HepG2 (cell line): ENCODE results near the gene ARHGAP35. TPM values are rescaled to one million over a fixed set of nuclear protein-coding genes. Genes with fewer than 3 reads are reported as not detected.
A peak's percentile ranks its signal among the peaks of the same experiment; 100 is the strongest.

ENCODE experiments used
- ATF7 ChIP-seq, 2 experiments: fragments of 450-650 bp in 1 of 2; sonication (generic) in 1 of 2; formaldehyde crosslinking in 1 of 2; IDR thresholded peaks; 2 replicates each; pipeline versions ENCODE4 v1.4.0 to v1.6.1; 2016 to 2020; ENCODE audit warnings: antibody characterized with exemption in 1 of 2, mild to moderate bottlenecking in 1 of 2, missing genetic modification reagents in 1 of 2
- GABPA ChIP-seq, 2 experiments: IDR thresholded peaks; 2 replicates each; pipeline ENCODE4 v1.6.1; 2011 to 2016; ENCODE audit warnings: low read depth in 2 of 2, low read length in 1 of 2, missing biosample characterization in 1 of 2, missing genetic modification characterization in 1 of 2
- GATAD1 ChIP-seq: IDR thresholded peaks from 2 replicates; pipeline ENCODE4 v1.6.1; 2016; ENCODE audit warnings: missing genetic modification reagents, missing compliant biosample characterization
- IKZF4 ChIP-seq: sonication (generic); formaldehyde crosslinking; IDR thresholded peaks from 2 replicates; pipeline ENCODE4 v1.5.1; 2020; ENCODE audit warnings: borderline replicate concordance, mild to moderate bottlenecking, low read depth, missing genetic modification reagents; ENCODE audit errors: not compliant biosample characterization
- KDM2A ChIP-seq: sonication (generic); formaldehyde crosslinking; IDR thresholded peaks from 2 replicates; pipeline ENCODE4 v1.4.0; 2020; ENCODE audit warnings: low read depth, missing genetic modification reagents, borderline replicate concordance
- KDM5A ChIP-seq: fragments of 200-600 bp; sonication (generic); IDR thresholded peaks from 2 replicates; pipeline ENCODE4 v1.7.0; 2018; ENCODE audit warnings: antibody characterized with exemption, mild to moderate bottlenecking, low read length, borderline replicate concordance
- MBNL3 ChIP-seq: fragments of 250-450 bp; sonication (Bioruptor Pico); conservative IDR thresholded peaks from 2 replicates; pipeline ENCODE4 v1.8.0; 2022; ENCODE audit warnings: mild to moderate bottlenecking, inconsistent platforms
- POLR2G ChIP-seq: fragments of 200-400 bp; formaldehyde crosslinking; IDR thresholded peaks from 2 replicates; pipeline ENCODE4 v1.6.1; 2018; ENCODE audit warnings: mild to moderate bottlenecking, low read depth, low read length, moderate library complexity
- SIX4 ChIP-seq: sonication (generic); formaldehyde crosslinking; IDR thresholded peaks from 2 replicates; pipeline ENCODE4 v1.4.0; 2020; ENCODE audit warnings: missing genetic modification reagents
- SRSF9 ChIP-seq: fragments of 200-400 bp; formaldehyde crosslinking; IDR thresholded peaks from 2 replicates; pipeline ENCODE4 v1.6.1; 2018; ENCODE audit warnings: borderline replicate concordance, mild to moderate bottlenecking, low read depth, low read length; ENCODE audit not compliant: insufficient read depth, poor library complexity, severe bottlenecking
- ZNF17 ChIP-seq: sonication (generic); formaldehyde crosslinking; IDR thresholded peaks from 2 replicates; pipeline ENCODE4 v1.5.0; 2020; ENCODE audit warnings: mild to moderate bottlenecking, missing genetic modification reagents
- ZNF232 ChIP-seq: sonication (generic); formaldehyde crosslinking; IDR thresholded peaks from 2 replicates; pipeline ENCODE4 v1.4.0; 2020; ENCODE audit warnings: missing genetic modification reagents, borderline replicate concordance
- ZNF260 ChIP-seq: sonication (generic); formaldehyde crosslinking; IDR thresholded peaks from 2 replicates; pipeline ENCODE4 v1.4.0; 2020; ENCODE audit warnings: missing genetic modification reagents, low read depth, mild to moderate bottlenecking, borderline replicate concordance
- ZNF501 ChIP-seq: sonication (generic); formaldehyde crosslinking; IDR thresholded peaks from 2 replicates; pipeline ENCODE4 v1.5.1; 2020; ENCODE audit warnings: mild to moderate bottlenecking, moderate library complexity, missing genetic modification reagents
- ZNF713 ChIP-seq: sonication (generic); formaldehyde crosslinking; IDR thresholded peaks from 2 replicates; pipeline ENCODE4 v1.4.0; 2020; ENCODE audit warnings: mild to moderate bottlenecking, missing genetic modification reagents
- polyA plus RNA-seq, 8 experiments: library from polyadenylated mRNA; depleted of rRNA in 3 of 8; stranded (reverse) in 7 of 8; unstranded in 1 of 8; fragments of >200 nt; fragmentation: Illumina TruSeq in 4 of 8; extraction: Trizol in 4 of 8; gene quantifications; 2 replicates each; pipeline versions ENCODE4 v1.2.1 to v1.2.3, GENCODE V29; 2011 to 2016; ENCODE audit warnings: low read depth in 4 of 8, missing spikeins in 1 of 8, mixed read lengths in 1 of 8; ENCODE audit not compliant: insufficient read depth in 1 of 8
- total RNA-seq, 5 experiments: library from RNA; depleted of rRNA; stranded (reverse); fragments of >200 nt; fragmentation: Illumina TruSeq; extraction: Trizol; gene quantifications; 2 replicates each; pipeline ENCODE4 v1.2.3, GENCODE V29; 2016; ENCODE audit warnings: low read depth in 1 of 5
- TF ChIP-seq, protein P1 (sequence below): sonication (generic); formaldehyde crosslinking; IDR thresholded peaks from 2 replicates; pipeline ENCODE4 v1.9.0; 2021; ENCODE audit warnings: missing genetic modification reagents, borderline replicate concordance
- TF ChIP-seq, protein P2 (sequence below), 2 experiments: sonication (generic) in 1 of 2; formaldehyde crosslinking in 1 of 2; IDR thresholded peaks; 2 replicates each; pipeline versions ENCODE4 v1.6.1 to v1.9.0; 2014 to 2022; ENCODE audit warnings: antibody characterized with exemption in 1 of 2, borderline replicate concordance in 1 of 2, inconsistent platforms in 1 of 2, low read depth in 1 of 2, missing genetic modification reagents in 1 of 2
- TF ChIP-seq, protein P3 (sequence below): IDR thresholded peaks from 2 replicates; pipeline ENCODE4 v1.6.1; 2018; ENCODE audit warnings: missing genetic modification reagents

ARHGAP35 gene
- total and polyA plus RNA-seq, 2 of the 13 experiments (the other 11 are each of a cell fraction or from before 2014, with no cell fraction given), result 30.1 to 30.2 TPM

DNA sequence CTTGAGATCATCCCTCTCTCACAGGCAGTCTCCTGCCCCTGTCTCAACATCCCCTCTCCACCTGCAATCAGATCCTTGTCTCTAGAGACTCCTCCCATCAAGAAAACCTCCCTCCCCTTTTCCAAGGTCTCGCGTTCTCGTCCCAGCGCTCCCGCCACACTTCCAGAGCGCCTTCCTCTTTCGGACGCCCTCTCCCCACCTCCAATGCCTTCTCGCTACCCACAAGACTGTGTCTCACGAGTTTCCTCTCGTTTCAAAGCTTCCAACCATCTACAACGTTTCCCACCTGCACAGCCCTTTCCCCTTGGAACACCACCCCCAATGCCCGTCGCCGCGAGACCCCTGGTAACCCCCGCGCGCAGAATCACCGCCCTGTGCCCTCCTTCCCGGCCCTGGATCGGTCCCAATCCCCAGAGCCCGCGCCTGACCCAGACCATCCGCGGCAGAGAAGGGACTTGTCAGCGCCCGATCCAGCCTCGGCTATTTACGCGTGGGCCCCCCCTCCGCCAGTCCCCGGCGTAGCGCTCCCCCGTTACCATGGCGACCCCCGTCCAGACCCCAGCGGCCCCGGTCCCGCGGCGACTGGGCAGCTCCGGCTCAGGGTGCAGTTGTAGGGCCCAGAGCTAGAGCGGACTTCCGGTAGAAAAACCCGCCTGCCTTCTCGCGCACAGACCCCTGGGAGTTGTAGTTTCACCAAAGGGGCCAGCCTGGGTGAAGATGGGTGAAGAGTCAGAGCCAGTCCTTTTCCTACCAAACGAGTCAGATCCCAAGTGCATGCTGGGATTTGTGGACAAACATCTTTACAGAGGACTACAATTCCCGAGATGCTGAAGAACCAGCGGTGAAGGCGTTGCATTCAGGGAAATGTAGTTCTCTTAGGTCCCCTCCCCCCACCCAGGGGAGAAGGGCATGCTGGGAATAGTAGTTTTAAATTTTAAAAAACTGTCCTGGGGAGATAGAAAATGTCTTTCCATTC lies 10.3 kb upstream of the ARHGAP35 start, which contains the start of gene AP2S1 (continued):
- TF ChIP-seq, protein P1, sequence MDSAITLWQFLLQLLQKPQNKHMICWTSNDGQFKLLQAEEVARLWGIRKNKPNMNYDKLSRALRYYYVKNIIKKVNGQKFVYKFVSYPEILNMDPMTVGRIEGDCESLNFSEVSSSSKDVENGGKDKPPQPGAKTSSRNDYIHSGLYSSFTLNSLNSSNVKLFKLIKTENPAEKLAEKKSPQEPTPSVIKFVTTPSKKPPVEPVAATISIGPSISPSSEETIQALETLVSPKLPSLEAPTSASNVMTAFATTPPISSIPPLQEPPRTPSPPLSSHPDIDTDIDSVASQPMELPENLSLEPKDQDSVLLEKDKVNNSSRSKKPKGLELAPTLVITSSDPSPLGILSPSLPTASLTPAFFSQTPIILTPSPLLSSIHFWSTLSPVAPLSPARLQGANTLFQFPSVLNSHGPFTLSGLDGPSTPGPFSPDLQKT (CRISPR knock-in tag), result no peak
- peak; percentile 43 for TF ChIP-seq IKZF4 (CRISPR knock-in tag)
- TF ChIP-seq, protein P2, sequence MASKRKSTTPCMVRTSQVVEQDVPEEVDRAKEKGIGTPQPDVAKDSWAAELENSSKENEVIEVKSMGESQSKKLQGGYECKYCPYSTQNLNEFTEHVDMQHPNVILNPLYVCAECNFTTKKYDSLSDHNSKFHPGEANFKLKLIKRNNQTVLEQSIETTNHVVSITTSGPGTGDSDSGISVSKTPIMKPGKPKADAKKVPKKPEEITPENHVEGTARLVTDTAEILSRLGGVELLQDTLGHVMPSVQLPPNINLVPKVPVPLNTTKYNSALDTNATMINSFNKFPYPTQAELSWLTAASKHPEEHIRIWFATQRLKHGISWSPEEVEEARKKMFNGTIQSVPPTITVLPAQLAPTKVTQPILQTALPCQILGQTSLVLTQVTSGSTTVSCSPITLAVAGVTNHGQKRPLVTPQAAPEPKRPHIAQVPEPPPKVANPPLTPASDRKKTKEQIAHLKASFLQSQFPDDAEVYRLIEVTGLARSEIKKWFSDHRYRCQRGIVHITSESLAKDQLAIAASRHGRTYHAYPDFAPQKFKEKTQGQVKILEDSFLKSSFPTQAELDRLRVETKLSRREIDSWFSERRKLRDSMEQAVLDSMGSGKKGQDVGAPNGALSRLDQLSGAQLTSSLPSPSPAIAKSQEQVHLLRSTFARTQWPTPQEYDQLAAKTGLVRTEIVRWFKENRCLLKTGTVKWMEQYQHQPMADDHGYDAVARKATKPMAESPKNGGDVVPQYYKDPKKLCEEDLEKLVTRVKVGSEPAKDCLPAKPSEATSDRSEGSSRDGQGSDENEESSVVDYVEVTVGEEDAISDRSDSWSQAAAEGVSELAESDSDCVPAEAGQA (IDR thresholded peaks at IDR 0.05; ENCODE audit: low read depth), result peak; percentile 14
- TF ChIP-seq, protein P2 (CRISPR knock-in tag; IDR thresholded peaks at IDR 0.05; ENCODE audit: borderline replicate concordance), result no peak
- TF ChIP-seq ZNF501 (CRISPR knock-in tag), result peak; percentile 85
- TF ChIP-seq KDM5A, result peak; percentile 82; the same call in 1 of the 2 replicates
- no peak for TF ChIP-seq SRSF9
- peak; percentile 75 for TF ChIP-seq GATAD1 (CRISPR knock-in tag)
- no peak for TF ChIP-seq MBNL3
- peak; percentile 32; the same call in 1 of the 2 replicates for TF ChIP-seq SIX4 (CRISPR knock-in tag)
- TF ChIP-seq ATF7 (IDR thresholded peaks at IDR 0.05), result no peak
- TF ChIP-seq ATF7 (CRISPR knock-in tag; IDR thresholded peaks at IDR 0.05), result no peak; the same call in 1 of the 2 replicates
- TF ChIP-seq ZNF260 (CRISPR knock-in tag), result no peak
- TF ChIP-seq ZNF17 (CRISPR knock-in tag), result no peak
- TF ChIP-seq POLR2G, result peak; percentile 85
- TF ChIP-seq, protein P3, sequence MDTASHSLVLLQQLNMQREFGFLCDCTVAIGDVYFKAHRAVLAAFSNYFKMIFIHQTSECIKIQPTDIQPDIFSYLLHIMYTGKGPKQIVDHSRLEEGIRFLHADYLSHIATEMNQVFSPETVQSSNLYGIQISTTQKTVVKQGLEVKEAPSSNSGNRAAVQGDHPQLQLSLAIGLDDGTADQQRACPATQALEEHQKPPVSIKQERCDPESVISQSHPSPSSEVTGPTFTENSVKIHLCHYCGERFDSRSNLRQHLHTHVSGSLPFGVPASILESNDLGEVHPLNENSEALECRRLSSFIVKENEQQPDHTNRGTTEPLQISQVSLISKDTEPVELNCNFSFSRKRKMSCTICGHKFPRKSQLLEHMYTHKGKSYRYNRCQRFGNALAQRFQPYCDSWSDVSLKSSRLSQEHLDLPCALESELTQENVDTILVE (CRISPR knock-in tag), result peak; percentile 62; the same call in 1 of the 2 replicates
- peak; percentile 86 for TF ChIP-seq GABPA (IDR thresholded peaks at IDR 0.05; ENCODE audit: low read depth, low read length)
- TF ChIP-seq GABPA (CRISPR knock-in tag; IDR thresholded peaks at IDR 0.05; ENCODE audit: low read depth), result peak; percentile 94
- peak; percentile 27; the same call in 1 of the 2 replicates for TF ChIP-seq ZNF713 (CRISPR knock-in tag)
- peak; percentile 38 for TF ChIP-seq KDM2A (CRISPR knock-in tag)
- peak; percentile 56; the same call in 1 of the 2 replicates for TF ChIP-seq ZNF232
